Measurements from ENCODE around the gene CAPZB.

The CAPZB gene

DNA sequence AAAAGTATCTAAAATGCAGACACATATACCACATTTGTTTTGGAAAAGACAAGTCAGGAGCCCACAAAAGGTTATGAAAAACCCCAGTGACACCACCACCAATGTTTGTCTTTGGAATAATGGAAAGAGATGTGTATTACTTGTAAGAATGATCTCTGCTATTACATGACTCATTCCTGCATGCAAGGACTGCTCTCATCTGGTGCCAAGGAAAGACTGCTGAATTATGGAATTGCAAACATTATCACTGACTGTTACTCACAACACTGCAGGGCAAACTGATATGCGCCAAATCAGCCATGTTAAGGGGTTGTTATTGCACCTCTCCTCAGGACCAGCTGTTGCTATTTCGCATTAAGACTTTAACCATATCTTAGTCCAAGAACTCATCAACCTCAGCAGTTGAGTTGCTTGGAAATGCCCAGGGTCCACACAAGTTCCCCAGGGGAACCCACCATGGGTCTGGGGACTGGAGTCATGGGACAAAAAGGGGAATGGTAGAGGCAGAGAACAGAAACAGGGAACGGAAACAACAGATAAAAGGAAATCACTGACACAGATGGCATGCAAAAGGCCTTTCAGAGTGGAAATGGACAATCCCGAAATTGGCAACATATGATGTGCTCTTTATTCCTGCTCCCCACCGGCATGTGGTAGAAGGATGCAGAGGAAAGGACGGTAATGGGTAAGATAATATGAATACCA lies 34.4 kb downstream of the CAPZB start:
- peak overlapping the region; percentile 46; the same call in 1 of the 2 replicates for H3K27ac ChIP-seq
- TF ChIP-seq, protein P1, sequence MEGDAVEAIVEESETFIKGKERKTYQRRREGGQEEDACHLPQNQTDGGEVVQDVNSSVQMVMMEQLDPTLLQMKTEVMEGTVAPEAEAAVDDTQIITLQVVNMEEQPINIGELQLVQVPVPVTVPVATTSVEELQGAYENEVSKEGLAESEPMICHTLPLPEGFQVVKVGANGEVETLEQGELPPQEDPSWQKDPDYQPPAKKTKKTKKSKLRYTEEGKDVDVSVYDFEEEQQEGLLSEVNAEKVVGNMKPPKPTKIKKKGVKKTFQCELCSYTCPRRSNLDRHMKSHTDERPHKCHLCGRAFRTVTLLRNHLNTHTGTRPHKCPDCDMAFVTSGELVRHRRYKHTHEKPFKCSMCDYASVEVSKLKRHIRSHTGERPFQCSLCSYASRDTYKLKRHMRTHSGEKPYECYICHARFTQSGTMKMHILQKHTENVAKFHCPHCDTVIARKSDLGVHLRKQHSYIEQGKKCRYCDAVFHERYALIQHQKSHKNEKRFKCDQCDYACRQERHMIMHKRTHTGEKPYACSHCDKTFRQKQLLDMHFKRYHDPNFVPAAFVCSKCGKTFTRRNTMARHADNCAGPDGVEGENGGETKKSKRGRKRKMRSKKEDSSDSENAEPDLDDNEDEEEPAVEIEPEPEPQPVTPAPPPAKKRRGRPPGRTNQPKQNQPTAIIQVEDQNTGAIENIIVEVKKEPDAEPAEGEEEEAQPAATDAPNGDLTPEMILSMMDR (conservative IDR thresholded peaks at IDR 0.05) = no peak
- no peak for TF ChIP-seq ZFX (IDR thresholded peaks at IDR 0.05)

DNA sequence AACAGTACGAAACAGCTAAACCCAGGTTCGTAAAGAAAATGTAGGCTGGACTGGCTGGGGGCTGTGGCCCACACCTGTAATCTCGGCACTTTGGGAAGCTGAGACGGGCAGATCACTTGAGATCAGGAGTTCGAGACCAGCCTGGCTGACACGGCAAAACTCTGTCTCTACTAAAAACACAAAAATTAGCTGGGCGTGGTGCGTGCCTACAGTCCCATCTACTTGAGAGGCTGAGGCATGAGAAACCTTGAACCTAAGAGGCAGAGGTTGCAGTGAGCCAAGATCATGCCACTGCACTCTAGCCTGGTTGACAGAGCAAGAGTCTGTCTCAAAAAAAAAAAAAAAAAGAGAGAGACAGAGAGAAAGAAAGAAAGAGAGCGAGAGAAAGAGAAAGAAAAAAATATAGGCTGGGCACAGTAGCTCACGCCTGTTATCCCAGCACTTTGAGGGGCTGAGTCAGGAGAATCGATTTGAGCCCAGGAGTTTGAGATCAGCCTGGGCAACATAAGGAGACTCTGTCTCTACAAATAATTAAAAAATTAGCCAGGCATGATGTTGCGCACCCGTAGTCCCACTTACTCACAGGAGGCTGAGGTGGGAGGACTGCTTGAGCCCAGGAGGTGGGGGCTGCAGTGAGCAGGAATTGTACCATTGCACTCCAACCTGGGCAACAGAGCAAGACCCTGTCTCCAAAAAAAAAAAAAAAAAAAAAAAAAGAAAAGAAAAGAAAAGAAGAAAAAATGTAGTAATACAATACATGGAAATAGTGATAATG lies 35.7 kb downstream of the CAPZB start:
- TF ChIP-seq, protein P1 (conservative IDR thresholded peaks at IDR 0.05) = no peak
- TF ChIP-seq ZFX (IDR thresholded peaks at IDR 0.05) = no peak
- no peak overlapping the region for H3K27ac ChIP-seq

DNA sequence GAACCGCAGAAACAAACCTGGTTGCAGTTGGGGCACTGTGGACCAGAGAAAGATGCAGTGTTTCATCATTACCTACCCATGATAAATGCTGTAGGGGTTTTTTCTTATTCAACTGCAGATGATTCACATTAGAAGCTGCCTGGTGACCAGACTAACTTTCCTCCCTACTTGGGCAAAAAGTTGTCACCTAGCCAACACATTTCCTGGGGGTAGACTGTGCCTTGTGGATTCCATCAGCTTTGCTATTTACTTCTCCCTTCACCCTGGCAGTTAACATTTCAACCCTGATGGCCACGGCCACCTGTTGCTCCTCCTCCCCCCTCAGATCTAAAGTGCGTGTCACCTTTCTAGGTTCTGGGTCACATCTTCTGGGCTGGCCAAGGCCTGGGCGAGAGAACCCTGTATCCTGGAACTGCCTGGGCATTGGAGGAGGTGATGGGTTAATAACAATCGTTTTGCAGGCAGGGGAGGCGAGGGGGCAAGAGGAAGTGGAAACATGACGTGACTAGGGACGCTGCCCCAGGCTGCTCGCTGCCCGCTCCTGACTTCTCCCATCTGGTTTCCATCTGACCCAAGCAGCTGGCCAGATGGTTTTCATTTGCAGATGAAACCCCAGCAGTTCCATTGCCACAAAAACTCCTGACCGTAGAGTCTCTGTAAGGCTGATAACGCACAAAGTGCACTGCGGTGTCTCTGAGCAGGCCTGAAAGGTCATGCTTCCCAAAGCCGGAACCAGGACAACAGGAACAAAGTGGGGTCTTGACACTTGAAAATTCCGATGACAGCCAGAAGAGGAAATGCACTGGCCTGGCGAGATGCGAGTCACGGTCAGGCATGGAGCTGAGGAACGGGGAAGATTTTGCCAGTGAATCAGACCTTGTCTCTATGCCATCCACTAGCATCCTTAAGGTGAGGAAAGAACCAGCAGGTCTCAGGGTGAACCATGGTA lies 36.6 kb downstream of the CAPZB start:
- H3K27ac ChIP-seq = no peak overlapping the region; the same call in 1 of the 2 replicates
- TF ChIP-seq, protein P1 (conservative IDR thresholded peaks at IDR 0.05) = no peak
- no peak for TF ChIP-seq ZFX (IDR thresholded peaks at IDR 0.05)

DNA sequence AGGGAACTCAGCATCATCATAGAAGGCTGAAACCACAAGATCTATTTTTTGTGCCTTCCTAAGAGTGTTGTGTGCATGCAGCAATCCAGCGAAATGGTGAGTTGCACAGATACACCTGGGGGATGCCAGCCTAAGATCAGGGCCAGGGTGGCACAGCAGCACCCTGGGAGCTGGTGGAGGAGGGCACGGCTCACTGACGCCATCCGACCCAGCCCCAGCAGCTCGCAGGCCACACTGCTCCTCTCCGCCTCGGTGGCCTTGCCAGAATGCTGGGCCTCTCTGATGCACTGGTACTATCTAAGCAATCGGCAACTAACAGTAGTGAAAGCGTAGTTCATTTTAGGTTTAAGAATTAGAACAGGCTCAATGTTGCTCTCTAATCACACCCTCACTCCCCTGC lies 37.8 kb downstream of the CAPZB start:
- TF ChIP-seq ZFX (IDR thresholded peaks at IDR 0.05) = no peak
- peak overlapping the region; percentile 19 for H3K27ac ChIP-seq

DNA sequence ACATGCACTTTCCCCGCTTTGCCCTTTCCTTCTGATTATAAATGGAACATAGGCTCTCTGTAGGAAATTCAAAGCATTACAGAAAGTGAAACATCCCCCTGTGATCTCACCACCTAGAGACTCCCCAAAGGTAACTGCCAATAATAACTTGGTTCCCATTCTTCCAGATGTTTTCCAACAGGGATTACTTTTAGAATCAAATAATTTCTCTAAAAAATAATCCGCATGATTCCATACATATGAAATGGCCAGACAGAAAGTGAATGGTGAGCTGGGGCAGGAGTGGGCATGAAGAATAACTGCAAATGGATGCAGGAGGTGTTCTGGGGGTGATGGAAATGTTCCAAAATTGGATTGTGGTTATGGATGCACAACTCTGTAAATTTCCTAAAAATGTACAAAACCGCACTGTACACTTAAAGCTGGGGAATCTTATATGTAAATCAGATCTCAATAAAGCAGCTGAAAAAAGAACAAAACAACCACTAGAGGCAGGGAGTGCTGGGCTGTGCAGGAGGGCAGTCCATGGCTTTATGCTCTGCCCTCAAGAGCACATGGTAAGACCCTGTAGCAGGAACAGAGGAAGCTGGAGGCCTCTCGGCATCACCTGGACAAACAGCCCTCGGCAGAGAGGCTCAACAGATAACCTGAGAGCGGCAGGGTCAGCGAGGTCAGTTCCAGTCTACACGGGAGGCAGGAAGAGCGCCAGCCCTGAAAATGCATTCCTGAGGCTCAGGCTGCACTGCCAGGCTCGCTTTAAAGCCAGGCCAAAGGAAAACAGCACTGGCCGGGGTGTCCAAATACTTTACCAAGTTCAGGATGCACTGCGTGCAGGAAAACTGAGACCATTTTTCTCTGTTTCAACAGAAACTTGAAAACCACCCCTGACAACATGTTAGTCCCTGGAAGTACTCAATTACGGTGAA lies 39.7 kb downstream of the CAPZB start:
- H3K27ac ChIP-seq = peak overlapping the region; percentile 67
- TF ChIP-seq, protein P1 (conservative IDR thresholded peaks at IDR 0.05) = no peak; the same call in 1 of the 2 replicates
- no peak for TF ChIP-seq ZFX (IDR thresholded peaks at IDR 0.05)

DNA sequence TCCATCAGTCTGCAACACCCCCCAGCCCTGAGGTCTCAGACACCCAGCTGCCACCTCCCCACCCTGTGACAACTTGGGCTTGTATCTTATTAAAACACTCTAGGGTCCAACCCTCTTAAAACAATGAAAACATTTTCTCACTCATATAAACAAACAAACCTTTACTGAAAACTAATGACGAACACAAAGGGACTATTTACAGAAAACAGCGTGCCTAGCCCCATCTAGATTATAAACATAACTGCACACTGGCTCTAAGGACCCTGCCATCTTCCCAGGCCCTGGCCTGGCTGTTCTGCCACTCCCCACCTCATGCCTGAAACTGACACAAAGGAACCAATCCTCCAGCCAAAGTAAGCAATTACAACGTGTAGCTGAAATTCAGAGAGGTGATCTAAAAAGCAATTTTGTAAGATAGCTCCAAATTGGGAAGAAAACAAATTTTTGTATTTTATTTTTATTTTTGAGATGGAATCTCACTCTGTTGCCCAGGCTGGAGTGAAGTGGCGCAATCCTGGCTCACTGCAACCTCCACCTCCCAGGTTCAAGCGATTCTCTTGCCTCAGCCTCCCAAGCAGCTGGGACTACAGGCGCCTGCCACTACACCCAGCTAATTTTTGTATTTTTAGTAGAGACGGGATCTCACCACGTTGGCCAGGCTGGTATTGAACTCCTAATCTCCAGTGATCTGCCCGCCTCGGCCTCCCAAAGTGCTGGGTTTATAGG lies 40.9 kb downstream of the CAPZB start:
- no peak for TF ChIP-seq ZFX (IDR thresholded peaks at IDR 0.05)
- TF ChIP-seq, protein P1 (conservative IDR thresholded peaks at IDR 0.05) = no peak
- H3K27ac ChIP-seq = peak overlapping the region; percentile 4
